BE2C (cell line): ENCODE measurements around the gene LIPE.
"Not testable (repeated sequence)": the region's sequence is repeated elsewhere in the genome, so short reads cannot be mapped to it uniquely, and the experiment has no call there.

ENCODE experiments used
- DNase-seq: peaks from one replicate; pipeline ENCODE4 v3.0.0-alpha.2; 2020
- H3K27me3 ChIP-seq: fragments of 250-450 bp; sonication (Bioruptor Pico); 2 replicates; pipeline ENCODE4 v1.5.1; 2020; ENCODE audit warnings: mild to moderate bottlenecking
- H3K36me3 ChIP-seq: fragments of 250-450 bp; sonication (Bioruptor Pico); 2 replicates; pipeline ENCODE4 v1.5.1; 2020; ENCODE audit warnings: mild to moderate bottlenecking
- H3K4me1 ChIP-seq: fragments of 250-450 bp; sonication (Bioruptor Pico); 2 replicates; pipeline ENCODE4 v1.5.1; 2020
- H3K4me3 ChIP-seq: 2 replicates; pipeline ENCODE4 v1.5.1; 2011; ENCODE audit warnings: low read depth, low read length
- H3K9me3 ChIP-seq: fragments of 250-450 bp; sonication (Bioruptor Pico); 2 replicates; pipeline ENCODE4 v1.5.1; 2020
- CTCF ChIP-seq: IDR thresholded peaks from 2 replicates; pipeline ENCODE4 v1.5.1; 2012; ENCODE audit warnings: mild to moderate bottlenecking, low read depth, low read length

Gene LIPE

GRCh38 chr19:42452590-42452989 lies 25.4 kb upstream of the LIPE start:
- Histone ChIP-seq H3K9me3 (no peaks in the 10 kb centered on the region), H3K4me3 (no peak overlapping the region), H3K4me1 (0 out of 2 replicates have a peak, but pooled peaks cover 2% of the 10 kb centered on the region), H3K36me3 (no peaks in the 10 kb centered on the region), H3K27me3 (peaks cover 48% of the 10 kb centered on the region)
- DNase-seq = no peak
- no peak for TF ChIP-seq CTCF

- Histone ChIP-seq H3K27me3 (peaks cover 40% of the 10 kb centered on the region), H3K9me3 (no peaks in the 10 kb centered on the region), H3K4me3 (no peak overlapping the region), H3K36me3 (no peaks in the 10 kb centered on the region), H3K4me1 (0 out of 2 replicates have a peak, but pooled peaks cover 2% of the 10 kb centered on the region)
- DNase-seq = peak; percentile 75
- TF ChIP-seq CTCF = peak; percentile 89
Observed at GRCh38 chr19:42450314-42450934, 23.2 kb upstream of the LIPE start.

GRCh38 chr19:42448306-42448705 lies 21.1 kb upstream of the LIPE start:
- H3K4me1 ChIP-seq, H3K4me3 ChIP-seq, H3K36me3 ChIP-seq, DNase-seq, H3K9me3 ChIP-seq: not testable (repeated sequence)
- peaks cover 23% of the 10 kb centered on the region for H3K27me3 ChIP-seq

- H3K4me1 ChIP-seq = 0 out of 2 replicates have a peak, but pooled peaks cover 2% of the 10 kb centered on the region
Observed at GRCh38 chr19:42445948-42446347, 18.8 kb upstream of the LIPE start.

GRCh38 chr19:42443944-42444398 lies 16.8 kb upstream of the LIPE start:
- TF ChIP-seq CTCF = no peak
- peaks cover 26% of the 10 kb centered on the region; the same call in 1 of the 2 replicates for H3K27me3 ChIP-seq
- no peaks in the 10 kb centered on the region for H3K4me1 ChIP-seq
- no peaks in the 10 kb centered on the region for H3K9me3 ChIP-seq
- DNase-seq = no peak
- H3K4me3 ChIP-seq = no peak overlapping the region
- no peaks in the 10 kb centered on the region for H3K36me3 ChIP-seq

More at GRCh38 chr19:42445948-42446347, 18.8 kb upstream of the LIPE start:
- no peak for DNase-seq
- Histone ChIP-seq H3K27me3 (peaks cover 19% of the 10 kb centered on the region; the same call in 1 of the 2 replicates), H3K4me3 (no peak overlapping the region), H3K9me3 (no peaks in the 10 kb centered on the region), H3K36me3 (no peaks in the 10 kb centered on the region)
- TF ChIP-seq CTCF = no peak

GRCh38 chr19:42442833-42443232 lies 15.6 kb upstream of the LIPE start, which contains the start of gene CXCL17:
Gene CXCL17 (minus strand): TSS chr19:42442946. CDS start chr19:42442832, 114 bp downstream.
- no peaks in the 10 kb centered on the region for H3K4me1 ChIP-seq
- no peaks in the 10 kb centered on the region for H3K9me3 ChIP-seq
- peaks cover 26% of the 10 kb centered on the region; the same call in 1 of the 2 replicates for H3K27me3 ChIP-seq
- no peaks in the 10 kb centered on the region for H3K36me3 ChIP-seq
- TF ChIP-seq CTCF = no peak
- no peak for DNase-seq
- H3K4me3 ChIP-seq = no peak within 1 kb of the TSS
